H9 (cell line): ENCODE measurements around the gene ARHGEF25. TPM values are rescaled to one million over a fixed set of nuclear protein-coding genes. Genes with fewer than 3 reads are reported as not detected.

Experiments
- DNase-seq: peaks from one replicate; pipeline ENCODE4 v3.0.0-alpha.2; 2017
- H2AFZ ChIP-seq: one replicate; pipeline ENCODE4 v1.6.1; 2013; ENCODE audit warnings: mild to moderate bottlenecking, low read length, control low read depth, moderate library complexity
- H2AK5ac ChIP-seq: 2 replicates; pipeline ENCODE4 v1.6.1; 2013; ENCODE audit warnings: low read length, control low read depth, mixed read lengths; ENCODE audit not compliant: insufficient read length
- H2BK120ac ChIP-seq: one replicate; pipeline ENCODE4 v1.6.1; 2013; ENCODE audit warnings: low read depth, mild to moderate bottlenecking, low read length, control low read depth, inconsistent platforms; ENCODE audit not compliant: poor library complexity, severe bottlenecking
- H2BK12ac ChIP-seq: 2 replicates; pipeline ENCODE4 v1.6.1; 2013; ENCODE audit warnings: low read length, control low read depth, mixed read lengths, low read depth; ENCODE audit not compliant: insufficient read length
- H2BK15ac ChIP-seq: 2 replicates; pipeline ENCODE4 v1.6.1; 2013; ENCODE audit warnings: low read depth, low read length, control low read depth
- H2BK20ac ChIP-seq: one replicate; pipeline ENCODE4 v1.6.1; 2013; ENCODE audit warnings: low read depth, mild to moderate bottlenecking, low read length, control low read depth, inconsistent platforms; ENCODE audit not compliant: poor library complexity, severe bottlenecking
- H2BK5ac ChIP-seq: 2 replicates; pipeline ENCODE4 v1.6.1; 2013; ENCODE audit warnings: low read length, control low read depth, mixed read lengths; ENCODE audit not compliant: insufficient read length
- H3K14ac ChIP-seq: 2 replicates; pipeline ENCODE4 v1.6.1; 2013; ENCODE audit warnings: low read length, control low read depth; ENCODE audit not compliant: insufficient read depth
- H3K18ac ChIP-seq: 2 replicates; pipeline ENCODE4 v1.6.1; 2013; ENCODE audit warnings: low read depth, mild to moderate bottlenecking, mixed read lengths, low read length, control low read depth; ENCODE audit not compliant: insufficient read length
- H3K23ac ChIP-seq: 2 replicates; pipeline ENCODE4 v1.6.1; 2013; ENCODE audit warnings: low read length, control low read depth, mixed read lengths, low read depth; ENCODE audit not compliant: insufficient read length
- H3K23me2 ChIP-seq: 2 replicates; pipeline ENCODE4 v1.6.1; 2013; ENCODE audit warnings: low read depth, mild to moderate bottlenecking, mixed read lengths, low read length, control low read depth; ENCODE audit not compliant: insufficient read length, poor library complexity, severe bottlenecking
- H3K27ac ChIP-seq: 2 replicates; pipeline ENCODE4 v1.5.1; 2013; ENCODE audit warnings: low read length, control low read depth, mixed read lengths, low read depth; ENCODE audit not compliant: insufficient read length
- H3K27me3 ChIP-seq: 2 replicates; pipeline ENCODE4 v1.6.1; 2013; ENCODE audit warnings: low read length, control low read depth, inconsistent platforms; ENCODE audit not compliant: insufficient read depth
- H3K4ac ChIP-seq: 2 replicates; pipeline ENCODE4 v1.6.1; 2013; ENCODE audit warnings: low read depth, mild to moderate bottlenecking, control low read depth, inconsistent platforms, low read length, moderate library complexity
- H3K4me1 ChIP-seq: 2 replicates; pipeline ENCODE4 v1.6.1; 2013; ENCODE audit warnings: low read length, control low read depth, inconsistent platforms; ENCODE audit not compliant: insufficient read depth
- H3K4me2 ChIP-seq: 2 replicates; pipeline ENCODE4 v1.6.1; 2013; ENCODE audit warnings: low read length, control low read depth, mixed read lengths; ENCODE audit not compliant: insufficient read length, insufficient read depth
- H3K56ac ChIP-seq: 2 replicates; pipeline ENCODE4 v1.6.1; 2013; ENCODE audit warnings: low read depth, mild to moderate bottlenecking, mixed read lengths, low read length, control low read depth; ENCODE audit not compliant: insufficient read length
- H3K79me1 ChIP-seq: 2 replicates; pipeline ENCODE4 v1.6.1; 2013; ENCODE audit warnings: low read depth, mild to moderate bottlenecking, moderate library complexity, low read length, control low read depth, inconsistent platforms; ENCODE audit not compliant: insufficient read depth, poor library complexity, severe bottlenecking
- H3K79me2 ChIP-seq: 2 replicates; pipeline ENCODE4 v1.6.1; 2013; ENCODE audit warnings: low read length, control low read depth, inconsistent platforms; ENCODE audit not compliant: insufficient read depth
- H3K9ac ChIP-seq: 2 replicates; pipeline ENCODE4 v1.6.1; 2013; ENCODE audit warnings: low read length, control low read depth, mixed read lengths; ENCODE audit not compliant: insufficient read length; ENCODE audit errors: extremely low read depth
- H3K9me3 ChIP-seq: one replicate; pipeline ENCODE4 v1.6.1; 2013; ENCODE audit warnings: low read depth, low read length, inconsistent platforms; ENCODE audit not compliant: control insufficient read depth
- H3T11ph ChIP-seq: one replicate; pipeline ENCODE4 v1.6.1; 2013; ENCODE audit warnings: mild to moderate bottlenecking, low read length, control low read depth, inconsistent platforms
- H4K20me1 ChIP-seq: one replicate; pipeline ENCODE4 v1.6.1; 2013; ENCODE audit not compliant: control insufficient read depth, insufficient read length, insufficient read depth
- H4K5ac ChIP-seq: 2 replicates; pipeline ENCODE4 v1.6.1; 2013; ENCODE audit warnings: low read depth, mild to moderate bottlenecking, mixed read lengths, low read length, control low read depth; ENCODE audit not compliant: insufficient read length
- H4K8ac ChIP-seq: replicated peaks from 2 replicates; pipeline ENCODE4 v1.6.1; 2013; ENCODE audit warnings: low read length, control low read depth, mixed read lengths, low read depth; ENCODE audit not compliant: insufficient read length
- H4K91ac ChIP-seq: 2 replicates; pipeline ENCODE4 v1.6.1; 2013; ENCODE audit warnings: low read depth, mild to moderate bottlenecking, moderate library complexity, mixed read lengths, low read length, control low read depth; ENCODE audit not compliant: insufficient read length
- H3K27ac Mint-ChIP-seq, 3 experiments: 2 replicates in 2 of 3; 3 replicates in 1 of 3; pipeline ENCODE4 v1.8.0; 2020 to 2021; ENCODE audit warnings: mixed read lengths in 3 of 3, mild to moderate bottlenecking in 1 of 3, moderate library complexity in 1 of 3
- H3K27me3 Mint-ChIP-seq: 2 replicates; pipeline ENCODE4 v1.8.0; 2021; ENCODE audit warnings: low read depth, mild to moderate bottlenecking, moderate library complexity, mixed read lengths
- H3K36me3 Mint-ChIP-seq, 3 experiments: 2 replicates in 2 of 3; 3 replicates in 1 of 3; pipeline ENCODE4 v1.8.0; 2020 to 2021; ENCODE audit warnings: low read depth in 3 of 3, mixed read lengths in 3 of 3; ENCODE audit not compliant: insufficient read depth in 1 of 3
- H3K4me1 Mint-ChIP-seq, 2 experiments: 2 replicates each; pipeline ENCODE4 v1.8.0; 2020; ENCODE audit warnings: mixed read lengths in 2 of 2
- H3K4me3 Mint-ChIP-seq, 2 experiments: 2 replicates in 1 of 2; 3 replicates in 1 of 2; pipeline ENCODE4 v1.8.0; 2020 to 2021; ENCODE audit warnings: mild to moderate bottlenecking in 2 of 2, mixed read lengths in 2 of 2, moderate library complexity in 1 of 2
- H3K9me3 Mint-ChIP-seq, 2 experiments: 2 replicates in 1 of 2; 3 replicates in 1 of 2; pipeline ENCODE4 v1.8.0; 2020; ENCODE audit warnings: mild to moderate bottlenecking in 2 of 2, mixed read lengths in 2 of 2, moderate library complexity in 1 of 2
- WGBS: extraction: QIAGEN DNeasy Blood & Tissue Kit; methylation state at CpG from one replicate; pipeline ENCODE4 v1.1.7; 2013; ENCODE audit warnings: missing lambda C conversion rate, low lambda C conversion rate, mixed read lengths; ENCODE audit not compliant: insufficient read length; ENCODE audit errors: extremely low coverage; 5-methylcytosine and 5-hydroxymethylcytosine counted together
- total RNA-seq: library from RNA; stranded (reverse); gene quantifications from 2 replicates; pipeline ENCODE4 v1.2.1, GENCODE V29; 2021
- TF ChIP-seq, protein P1 (sequence below): fragments of 200-600 bp; sonication (generic); conservative IDR thresholded peaks from 3 replicates; pipeline ENCODE4 v1.8.0; 2021; ENCODE audit warnings: antibody characterized with exemption, mild to moderate bottlenecking

The ARHGEF25 gene
- total RNA-seq, 1 experiment from 2014 or later = 22.6 TPM

DNA sequence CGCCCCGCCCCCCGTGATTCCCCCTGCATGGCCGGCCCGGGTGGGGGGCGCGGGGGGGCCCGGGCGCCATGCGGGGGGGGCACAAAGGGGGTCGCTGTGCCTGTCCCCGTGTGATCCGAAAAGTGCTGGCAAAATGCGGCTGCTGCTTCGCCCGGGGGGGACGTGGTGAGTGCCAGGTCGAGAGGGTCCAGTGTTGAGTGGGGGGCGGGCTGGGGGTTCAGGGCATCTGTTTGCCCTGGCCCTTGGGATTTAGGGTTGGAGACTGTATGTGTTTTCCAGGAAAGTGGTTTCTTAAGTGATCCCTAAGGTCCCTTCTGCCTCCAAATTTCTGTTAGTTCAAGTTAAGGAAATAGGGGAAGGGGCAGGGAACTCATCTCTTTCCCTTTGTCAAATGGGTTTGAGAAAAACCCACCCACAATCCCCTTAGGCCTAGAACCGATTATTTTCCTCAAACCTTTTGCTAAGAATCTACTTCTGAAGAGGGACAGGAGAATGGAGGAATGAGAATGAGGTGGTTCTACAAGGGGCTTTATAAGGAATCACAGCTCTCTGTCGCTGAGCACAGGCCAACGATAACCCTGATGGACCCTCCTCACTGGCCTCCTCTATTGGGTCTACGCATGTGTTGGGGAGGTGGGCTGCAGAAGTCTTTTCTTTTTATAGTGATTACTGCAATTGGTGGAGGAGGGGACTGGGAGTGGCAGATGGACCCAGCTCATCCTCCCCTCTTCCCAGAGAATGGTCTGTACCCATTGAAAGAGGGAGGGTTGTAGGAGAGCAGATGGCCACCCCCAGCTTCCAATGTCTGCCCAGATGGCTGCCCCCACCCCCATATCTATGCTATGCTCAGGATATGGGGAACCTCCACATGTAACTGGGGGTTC, 834 bp downstream of the ARHGEF25 start:
- H3K9me3 ChIP-seq = no peaks in the 10 kb centered on the region
- Mint-ChIP-seq H3K9me3 (no peaks in the 10 kb centered on the region), H3K27ac (no peak overlapping the region; a peak in 1 of 7 replicates), H3K4me3 (peak overlapping the region; percentile 75 to 88), H3K36me3 (peaks cover 13 to 38% (median 30%) of the 10 kb centered on the region in 3 experiments), H3K27me3 (peaks cover 25% of the 10 kb centered on the region), H3K4me1 (peaks cover 29 to 33% of the 10 kb centered on the region in 2 experiments)
- H3K9ac ChIP-seq = no peak overlapping the region
- peaks cover 11% of the 10 kb centered on the region; the same call in 1 of the 2 replicates for H3K27me3 ChIP-seq
- H4K5ac ChIP-seq = no peak overlapping the region
- no peak overlapping the region for H3K4ac ChIP-seq
- H3K18ac ChIP-seq = no peak overlapping the region
- H2BK20ac ChIP-seq = no peak overlapping the region
- DNase-seq = no peak
- H2BK12ac ChIP-seq = no peak overlapping the region
- no peak overlapping the region for H3K23ac ChIP-seq
- no peak overlapping the region for H2BK5ac ChIP-seq
- no peak overlapping the region for H2BK15ac ChIP-seq
- peaks cover 23% of the 10 kb centered on the region for H3K23me2 ChIP-seq
- no peaks in the 10 kb centered on the region for H3K79me1 ChIP-seq
- no peak overlapping the region for H4K91ac ChIP-seq
- H3T11ph ChIP-seq = no peak overlapping the region
- H4K20me1 ChIP-seq = no peaks in the 10 kb centered on the region
- H3K4me2 ChIP-seq = peak overlapping the region; percentile 89
- H3K14ac ChIP-seq = no peak overlapping the region
- no peaks in the 10 kb centered on the region for H3K79me2 ChIP-seq
- TF ChIP-seq, protein P1, sequence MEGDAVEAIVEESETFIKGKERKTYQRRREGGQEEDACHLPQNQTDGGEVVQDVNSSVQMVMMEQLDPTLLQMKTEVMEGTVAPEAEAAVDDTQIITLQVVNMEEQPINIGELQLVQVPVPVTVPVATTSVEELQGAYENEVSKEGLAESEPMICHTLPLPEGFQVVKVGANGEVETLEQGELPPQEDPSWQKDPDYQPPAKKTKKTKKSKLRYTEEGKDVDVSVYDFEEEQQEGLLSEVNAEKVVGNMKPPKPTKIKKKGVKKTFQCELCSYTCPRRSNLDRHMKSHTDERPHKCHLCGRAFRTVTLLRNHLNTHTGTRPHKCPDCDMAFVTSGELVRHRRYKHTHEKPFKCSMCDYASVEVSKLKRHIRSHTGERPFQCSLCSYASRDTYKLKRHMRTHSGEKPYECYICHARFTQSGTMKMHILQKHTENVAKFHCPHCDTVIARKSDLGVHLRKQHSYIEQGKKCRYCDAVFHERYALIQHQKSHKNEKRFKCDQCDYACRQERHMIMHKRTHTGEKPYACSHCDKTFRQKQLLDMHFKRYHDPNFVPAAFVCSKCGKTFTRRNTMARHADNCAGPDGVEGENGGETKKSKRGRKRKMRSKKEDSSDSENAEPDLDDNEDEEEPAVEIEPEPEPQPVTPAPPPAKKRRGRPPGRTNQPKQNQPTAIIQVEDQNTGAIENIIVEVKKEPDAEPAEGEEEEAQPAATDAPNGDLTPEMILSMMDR = no peak
- H2AFZ ChIP-seq = no peak overlapping the region
- H3K27ac ChIP-seq = no peak overlapping the region
- H4K8ac ChIP-seq = no peak overlapping the region
- no peaks in the 10 kb centered on the region for H3K4me1 ChIP-seq
- no peak overlapping the region for H2AK5ac ChIP-seq
- WGBS = no CpG with 5 or more reads among the region's 23 CpGs
- H2BK120ac ChIP-seq = no peak overlapping the region
- H3K56ac ChIP-seq = no peak overlapping the region
